ENCODE data around the gene CCDC39. TPM values are rescaled to one million over a fixed set of nuclear protein-coding genes. Genes with fewer than 3 reads are reported as not detected.
"Not testable (repeated sequence)": the region's sequence is repeated elsewhere in the genome, so short reads cannot be mapped to it uniquely, and the experiment has no call there.

CCDC39 gene
- total RNA-seq, 1 experiment from 2014 or later: 0.79 TPM

DNA sequence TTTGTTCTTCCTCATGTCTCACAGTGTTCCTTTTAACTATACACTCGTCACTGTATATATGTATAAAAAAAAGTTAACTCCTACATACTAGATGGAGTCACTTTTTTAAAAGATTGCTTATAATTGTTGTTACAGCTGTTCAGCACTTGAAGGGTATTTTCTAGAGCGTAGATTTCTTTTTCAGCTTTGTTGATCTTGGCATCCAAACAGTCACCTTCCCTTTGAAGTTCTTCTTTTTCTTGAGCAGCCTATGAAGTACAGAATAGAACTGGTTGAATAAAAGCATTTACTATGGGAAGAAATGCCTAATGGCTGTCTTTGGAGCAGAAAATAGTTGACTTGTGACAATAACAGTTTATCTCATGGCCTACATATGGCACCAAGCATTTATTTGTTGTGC lies 59.6 kb downstream of the CCDC39 start:
- Histone ChIP-seq H2AFZ (ENCODE audit: low read length) (no peak overlapping the region), H3K23me2 (ENCODE audit: insufficient read length, low read depth, low read length, poor library complexity, severe bottlenecking) (no peaks in the 10 kb centered on the region), H3K9me3 (ENCODE audit: control insufficient read depth, low read depth, low read length) (no peaks in the 10 kb centered on the region), H3K9ac (ENCODE audit: extremely low read depth, insufficient read length, low read length) (no peak overlapping the region), H3T11ph (ENCODE audit: low read length) (no peak overlapping the region), H3K79me1 (ENCODE audit: insufficient read depth, low read depth, low read length, poor library complexity, severe bottlenecking) (no peaks in the 10 kb centered on the region), H3K18ac (ENCODE audit: insufficient read length, low read depth, low read length) (no peak overlapping the region), H3K27me3 (ENCODE audit: insufficient read depth, low read length) (no peaks in the 10 kb centered on the region), H3K27ac (ENCODE audit: insufficient read length, low read depth, low read length) (no peak overlapping the region), H2BK20ac (ENCODE audit: low read depth, low read length, poor library complexity, severe bottlenecking) (no peak overlapping the region), H2BK12ac (ENCODE audit: insufficient read length, low read depth, low read length) (no peak overlapping the region), H3K14ac (ENCODE audit: insufficient read depth, low read length) (no peak overlapping the region), H2BK5ac (ENCODE audit: insufficient read length, low read length) (no peak overlapping the region), H3K4ac (ENCODE audit: low read depth, low read length) (no peak overlapping the region), H4K5ac (ENCODE audit: insufficient read length, low read depth, low read length) (no peak overlapping the region), H2BK15ac (ENCODE audit: low read depth, low read length) (no peak overlapping the region), H4K20me1 (ENCODE audit: control insufficient read depth, insufficient read depth, insufficient read length) (no peaks in the 10 kb centered on the region), H4K8ac (replicated peaks; ENCODE audit: insufficient read length, low read depth, low read length) (no peak overlapping the region), H3K23ac (ENCODE audit: insufficient read length, low read depth, low read length) (no peak overlapping the region), H3K79me2 (ENCODE audit: insufficient read depth, low read length) (no peaks in the 10 kb centered on the region), H4K91ac (ENCODE audit: insufficient read length, low read depth, low read length) (no peak overlapping the region), H3K56ac (ENCODE audit: insufficient read length, low read depth, low read length) (no peak overlapping the region), H3K4me2 (ENCODE audit: insufficient read depth, insufficient read length, low read length) (no peak overlapping the region), H2BK120ac (ENCODE audit: low read depth, low read length, poor library complexity, severe bottlenecking) (no peak overlapping the region), H3K4me1 (ENCODE audit: insufficient read depth, low read length) (no peaks in the 10 kb centered on the region), H2AK5ac (ENCODE audit: insufficient read length, low read length) (no peak overlapping the region)
- DNase-seq: no peak
- Mint-ChIP-seq H3K4me3 (no peak overlapping the region), H3K9me3 (peaks cover 3 to 5% of the 10 kb centered on the region in 2 experiments; a peak in 3 of 5 replicates), H3K27me3 (ENCODE audit: low read depth) (no peaks in the 10 kb centered on the region), H3K36me3 (ENCODE audit: insufficient read depth in 1 of 3, low read depth in 3 of 3) (peaks cover 5 to 15% (median 10%) of the 10 kb centered on the region in 3 experiments; a peak in 6 of 7 replicates), H3K4me1 (peaks cover 14 to 15% of the 10 kb centered on the region in 2 experiments), H3K27ac (no peak overlapping the region)
- no CpG with 5 or more reads among the region's 2 CpGs for WGBS (ENCODE audit: extremely low coverage, insufficient read length, low lambda C conversion rate)
- TF ChIP-seq, protein P1, sequence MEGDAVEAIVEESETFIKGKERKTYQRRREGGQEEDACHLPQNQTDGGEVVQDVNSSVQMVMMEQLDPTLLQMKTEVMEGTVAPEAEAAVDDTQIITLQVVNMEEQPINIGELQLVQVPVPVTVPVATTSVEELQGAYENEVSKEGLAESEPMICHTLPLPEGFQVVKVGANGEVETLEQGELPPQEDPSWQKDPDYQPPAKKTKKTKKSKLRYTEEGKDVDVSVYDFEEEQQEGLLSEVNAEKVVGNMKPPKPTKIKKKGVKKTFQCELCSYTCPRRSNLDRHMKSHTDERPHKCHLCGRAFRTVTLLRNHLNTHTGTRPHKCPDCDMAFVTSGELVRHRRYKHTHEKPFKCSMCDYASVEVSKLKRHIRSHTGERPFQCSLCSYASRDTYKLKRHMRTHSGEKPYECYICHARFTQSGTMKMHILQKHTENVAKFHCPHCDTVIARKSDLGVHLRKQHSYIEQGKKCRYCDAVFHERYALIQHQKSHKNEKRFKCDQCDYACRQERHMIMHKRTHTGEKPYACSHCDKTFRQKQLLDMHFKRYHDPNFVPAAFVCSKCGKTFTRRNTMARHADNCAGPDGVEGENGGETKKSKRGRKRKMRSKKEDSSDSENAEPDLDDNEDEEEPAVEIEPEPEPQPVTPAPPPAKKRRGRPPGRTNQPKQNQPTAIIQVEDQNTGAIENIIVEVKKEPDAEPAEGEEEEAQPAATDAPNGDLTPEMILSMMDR (conservative IDR thresholded peaks at IDR 0.05): no peak

DNA sequence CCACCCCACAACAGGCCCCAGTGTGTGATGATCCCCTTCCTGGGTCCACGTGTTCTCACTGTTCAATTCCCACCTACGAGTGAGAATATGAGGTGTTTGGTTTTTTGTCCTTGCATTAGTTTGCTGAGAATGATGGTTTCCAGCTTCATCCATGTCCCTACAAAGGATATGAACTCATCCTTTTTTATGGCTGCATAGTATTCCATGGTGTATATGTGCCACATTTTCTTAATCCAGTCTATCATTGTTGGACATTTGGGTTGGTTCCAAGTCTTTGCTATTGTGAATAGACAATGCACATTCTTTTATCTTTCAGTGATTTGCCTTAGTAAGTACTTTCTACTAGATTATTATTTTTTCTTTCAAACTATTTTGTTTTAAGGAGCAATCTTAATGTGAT lies 60.7 kb downstream of the CCDC39 start:
- H3K27me3 ChIP-seq (ENCODE audit: insufficient read depth, low read length); H2BK15ac ChIP-seq (ENCODE audit: low read depth, low read length); H3K27ac Mint-ChIP-seq; H3K23me2 ChIP-seq (ENCODE audit: insufficient read length, low read depth, low read length, poor library complexity, severe bottlenecking); H2BK20ac ChIP-seq (ENCODE audit: low read depth, low read length, poor library complexity, severe bottlenecking); H3K9ac ChIP-seq (ENCODE audit: extremely low read depth, insufficient read length, low read length); H2BK120ac ChIP-seq (ENCODE audit: low read depth, low read length, poor library complexity, severe bottlenecking); H2AK5ac ChIP-seq (ENCODE audit: insufficient read length, low read length); H3T11ph ChIP-seq (ENCODE audit: low read length); H3K4ac ChIP-seq (ENCODE audit: low read depth, low read length); H3K79me1 ChIP-seq (ENCODE audit: insufficient read depth, low read depth, low read length, poor library complexity, severe bottlenecking); H4K8ac ChIP-seq (replicated peaks; ENCODE audit: insufficient read length, low read depth, low read length); H3K9me3 Mint-ChIP-seq; H3K27me3 Mint-ChIP-seq (ENCODE audit: low read depth); H3K27ac ChIP-seq (ENCODE audit: insufficient read length, low read depth, low read length); DNase-seq; H3K23ac ChIP-seq (ENCODE audit: insufficient read length, low read depth, low read length); H2BK12ac ChIP-seq (ENCODE audit: insufficient read length, low read depth, low read length); H3K18ac ChIP-seq (ENCODE audit: insufficient read length, low read depth, low read length); H3K4me3 Mint-ChIP-seq; H2AFZ ChIP-seq (ENCODE audit: low read length); H3K4me2 ChIP-seq (ENCODE audit: insufficient read depth, insufficient read length, low read length); H3K9me3 ChIP-seq (ENCODE audit: control insufficient read depth, low read depth, low read length); H4K20me1 ChIP-seq (ENCODE audit: control insufficient read depth, insufficient read depth, insufficient read length); H4K5ac ChIP-seq (ENCODE audit: insufficient read length, low read depth, low read length); H3K4me1 ChIP-seq (ENCODE audit: insufficient read depth, low read length); H3K4me1 Mint-ChIP-seq; H2BK5ac ChIP-seq (ENCODE audit: insufficient read length, low read length); H4K91ac ChIP-seq (ENCODE audit: insufficient read length, low read depth, low read length); H3K14ac ChIP-seq (ENCODE audit: insufficient read depth, low read length); H3K56ac ChIP-seq (ENCODE audit: insufficient read length, low read depth, low read length); H3K79me2 ChIP-seq (ENCODE audit: insufficient read depth, low read length): not testable (repeated sequence)
- no CpG with 5 or more reads among the region's 2 CpGs for WGBS (ENCODE audit: extremely low coverage, insufficient read length, low lambda C conversion rate)
- H3K36me3 Mint-ChIP-seq (ENCODE audit: insufficient read depth in 1 of 3, low read depth in 3 of 3): peaks cover 0 to 12% (median 3%) of the 10 kb centered on the region in 3 experiments; a peak in 2 of 7 replicates

Measured in H9 (cell line).